Uterus (tissue), 4 donors: Measurements from ENCODE around the gene IL1RAPL2. TPM values are rescaled to one million over a fixed set of nuclear protein-coding genes. Genes with fewer than 3 reads are reported as not detected.

ENCODE experiments used
- DNase-seq, 2 donors: peaks; one replicate each; pipeline ENCODE4 v3.0.0-alpha.2; 2019 to 2020
- H3K27ac ChIP-seq, 2 donors: fragments of 200-600 bp; sonication (generic); 1 replicate in 1 of 2; 2 replicates in 1 of 2; pipeline ENCODE4 v1.5.1; 2016 to 2018
- H3K27me3 ChIP-seq, 2 donors: fragments of 200-600 bp; sonication (generic); one replicate each; pipeline ENCODE4 v1.5.1; 2018 to 2019; ENCODE audit warnings: control low read depth in 1 of 2
- H3K36me3 ChIP-seq, 2 donors: fragments of 200-600 bp; sonication (generic); one replicate each; pipeline ENCODE4 v1.5.1; 2019; ENCODE audit warnings: control low read depth in 1 of 2
- H3K4me1 ChIP-seq, 2 donors: fragments of 200-600 bp; sonication (generic); one replicate each; pipeline ENCODE4 v1.5.1; 2018 to 2019; ENCODE audit warnings: control low read depth in 1 of 2
- H3K4me3 ChIP-seq, 2 donors: fragments of 200-600 bp; sonication (generic); 1 replicate in 1 of 2; 2 replicates in 1 of 2; pipeline ENCODE4 v1.5.1; 2018 to 2019; ENCODE audit warnings: mild to moderate bottlenecking in 1 of 2
- H3K9me3 ChIP-seq, 2 donors: fragments of 200-600 bp; sonication (generic); one replicate each; pipeline ENCODE4 v1.5.1; 2019; ENCODE audit warnings: control low read depth in 1 of 2
- CTCF ChIP-seq, 4 experiments: fragments of 200-600 bp in 2 of 4; fragments of 450-650 bp in 2 of 4; sonication (generic) in 2 of 4; IDR thresholded peaks; one replicate each; pipeline ENCODE4 v1.5.1; 2016 to 2019; ENCODE audit warnings: antibody characterized with exemption in 4 of 4, mild to moderate bottlenecking in 2 of 4, moderate library complexity in 1 of 4
- POLR2A ChIP-seq, 2 donors: fragments of 450-650 bp; IDR thresholded peaks; one replicate each; pipeline ENCODE4 v1.6.1; 2016; ENCODE audit warnings: antibody characterized with exemption in 2 of 2, mild to moderate bottlenecking in 1 of 2, moderate library complexity in 1 of 2
- intact Hi-C: fragments of 100-400 bp; cut with DNase I; formaldehyde crosslinking; loops from one replicate; pipeline ENCODE4 v1.15.1; 2023; ENCODE audit warnings: low total_unique reads
- total RNA-seq, 4 donors: library from RNA; depleted of rRNA in 3 of 4; stranded (reverse); fragments of >200 nt in 3 of 4; gene quantifications; one replicate each; pipeline versions ENCODE4 v1.1.0 to v1.2.4, GENCODE V29; 2014 to 2023
- donor health status: DM: yes; HTN: yes; CAD: no.

Gene IL1RAPL2
- total RNA-seq, 4 donors from 2014 or later: 2.1 TPM; not detected in 3

DNA sequence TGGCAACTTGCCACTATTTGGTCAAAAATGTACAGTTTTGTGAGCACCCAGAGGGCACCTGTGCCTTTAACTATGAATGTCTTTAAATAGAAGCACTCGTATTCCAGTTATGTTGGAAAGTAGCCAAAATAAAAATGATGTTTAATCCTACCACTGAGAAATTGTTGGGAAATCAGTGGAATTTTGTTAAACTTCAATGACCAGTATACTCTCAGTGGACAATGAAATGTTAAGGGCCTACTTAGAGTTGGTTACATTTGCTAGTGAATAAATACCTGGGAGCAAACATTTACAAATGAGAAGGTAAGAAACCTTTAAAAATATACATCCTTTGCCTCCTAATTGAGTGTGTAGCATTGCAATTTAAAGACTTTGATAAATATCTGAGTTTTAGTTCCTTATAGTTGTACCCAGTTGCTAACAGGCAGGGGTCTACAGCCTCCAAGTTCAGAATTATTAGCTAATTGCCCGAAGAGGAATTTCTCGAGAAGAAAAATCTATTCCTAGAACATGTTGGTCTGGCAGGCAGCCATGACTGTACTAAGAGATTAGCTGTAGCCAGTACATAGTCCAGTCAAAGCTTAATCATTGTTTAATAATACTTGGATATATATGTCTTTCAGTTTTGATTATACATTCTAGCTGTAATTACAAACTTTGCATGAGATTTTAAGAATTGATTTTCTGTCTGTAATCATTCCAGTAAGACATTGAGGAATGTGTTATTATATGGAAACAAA is 93.2 kb downstream of the IL1RAPL2 start:
- Histone ChIP-seq H3K36me3 (no peaks in the 10 kb centered on the region), H3K27me3 (no peaks in the 10 kb centered on the region), H3K9me3 (no peaks in the 10 kb centered on the region), H3K4me3 (no peak overlapping the region), H3K27ac (no peak overlapping the region), H3K4me1 (no peaks in the 10 kb centered on the region)
- DNase-seq: no peak
- TF ChIP-seq POLR2A (IDR thresholded peaks at IDR 0.05) (no peak), CTCF (IDR thresholded peaks at IDR 0.05) (no peak)
- intact Hi-C loops: no loop called here

- H3K27ac ChIP-seq: no peak overlapping the region
- no peaks in the 10 kb centered on the region for H3K9me3 ChIP-seq
- no peaks in the 10 kb centered on the region for H3K36me3 ChIP-seq
- no peak overlapping the region for H3K4me3 ChIP-seq
- intact Hi-C loops: no loop called here
- no peaks in the 10 kb centered on the region for H3K4me1 ChIP-seq
- H3K27me3 ChIP-seq: peaks cover 0 to 4% of the 10 kb centered on the region in 2 donors
- no peak for TF ChIP-seq POLR2A (IDR thresholded peaks at IDR 0.05)
- TF ChIP-seq CTCF (IDR thresholded peaks at IDR 0.05): no peak
- no peak for DNase-seq
Measured at GRCh38 chrX:104660092-104660491, 94.1 kb downstream of the IL1RAPL2 start.

DNA sequence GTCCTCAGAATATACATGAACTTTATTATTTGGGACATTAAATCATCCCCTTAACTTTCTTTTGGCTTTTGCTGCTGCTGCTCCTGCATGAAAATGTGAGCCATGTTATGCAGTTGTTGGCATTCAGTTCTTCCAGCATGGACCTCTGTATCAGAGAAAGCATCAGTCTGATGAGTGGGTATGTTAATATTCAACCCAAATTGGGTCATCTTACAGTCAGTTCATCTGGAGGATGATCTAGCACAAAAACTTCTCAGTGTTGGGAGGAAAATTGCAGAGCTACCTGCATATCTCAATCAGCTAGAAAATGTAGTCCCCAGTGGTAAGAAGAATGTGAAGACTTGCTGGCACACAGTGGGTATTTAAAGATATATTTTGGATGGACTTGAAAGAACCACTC is 96.7 kb downstream of the IL1RAPL2 start:
- intact Hi-C loops: no loop called here
- Histone ChIP-seq H3K4me3 (no peak overlapping the region), H3K4me1 (no peaks in the 10 kb centered on the region), H3K9me3 (no peaks in the 10 kb centered on the region), H3K36me3 (no peaks in the 10 kb centered on the region), H3K27me3 (peaks cover 0 to 9% of the 10 kb centered on the region in 2 donors), H3K27ac (no peak overlapping the region)
- TF ChIP-seq CTCF (IDR thresholded peaks at IDR 0.05) (no peak), POLR2A (IDR thresholded peaks at IDR 0.05) (no peak)
- DNase-seq: no peak

GRCh38 chrX:104665691-104666090 is 99.7 kb downstream of the IL1RAPL2 start:
- H3K9me3 ChIP-seq: no peaks in the 10 kb centered on the region
- H3K36me3 ChIP-seq: no peaks in the 10 kb centered on the region
- no peak overlapping the region for H3K4me3 ChIP-seq
- DNase-seq: no peak
- H3K27me3 ChIP-seq: peaks cover 0 to 9% of the 10 kb centered on the region in 2 donors
- TF ChIP-seq CTCF (IDR thresholded peaks at IDR 0.05) (no peak), POLR2A (IDR thresholded peaks at IDR 0.05) (no peak)
- H3K27ac ChIP-seq: no peak overlapping the region
- intact Hi-C loops: no loop called here
- H3K4me1 ChIP-seq: no peaks in the 10 kb centered on the region

GRCh38 chrX:104668550-104668949 is 102.6 kb downstream of the IL1RAPL2 start:
- no peaks in the 10 kb centered on the region for H3K9me3 ChIP-seq
- no peak overlapping the region for H3K4me3 ChIP-seq
- no peaks in the 10 kb centered on the region for H3K4me1 ChIP-seq
- DNase-seq: no peak
- no peak overlapping the region for H3K27ac ChIP-seq
- intact Hi-C loops: no loop called here
- H3K36me3 ChIP-seq: no peaks in the 10 kb centered on the region
- no peak for TF ChIP-seq CTCF (IDR thresholded peaks at IDR 0.05)
- TF ChIP-seq POLR2A (IDR thresholded peaks at IDR 0.05): no peak
- H3K27me3 ChIP-seq: peaks cover 0 to 9% of the 10 kb centered on the region in 2 donors
